ENCODE measurements around the gene JDP2.

The JDP2 gene

GRCh38 chr14:75426332-75427125, 1.3 kb upstream of the JDP2 start:
- H3K27ac ChIP-seq (ENCODE audit: insufficient read depth, low read length, poor library complexity, severe bottlenecking): no peak overlapping the region
- peak overlapping the region; percentile 61 for H3K4me3 ChIP-seq (ENCODE audit: insufficient read depth, low read depth, low read length, poor library complexity, severe bottlenecking)
- H3K36me3 ChIP-seq (ENCODE audit: control insufficient read depth, insufficient read depth, low read length): no peaks in the 10 kb centered on the region
- peaks cover 10% of the 10 kb centered on the region for H3K27me3 ChIP-seq (replicated peaks; ENCODE audit: control insufficient read depth, insufficient read depth, low read length, poor library complexity, severe bottlenecking)
- no peak for DNase-seq
- peaks cover 14% of the 10 kb centered on the region for H3K4me1 ChIP-seq (ENCODE audit: control insufficient read depth, insufficient read depth, low read length, poor library complexity, severe bottlenecking)
- H3K9me3 ChIP-seq (ENCODE audit: control insufficient read depth, low read length): no peaks in the 10 kb centered on the region

- Histone ChIP-seq H3K4me3 (ENCODE audit: insufficient read depth, low read depth, low read length, poor library complexity, severe bottlenecking) (peak overlapping the region; percentile 61), H3K27ac (ENCODE audit: insufficient read depth, low read length, poor library complexity, severe bottlenecking) (no peak overlapping the region), H3K36me3 (ENCODE audit: control insufficient read depth, insufficient read depth, low read length) (no peaks in the 10 kb centered on the region), H3K4me1 (ENCODE audit: control insufficient read depth, insufficient read depth, low read length, poor library complexity, severe bottlenecking) (peaks cover 14% of the 10 kb centered on the region), H3K9me3 (ENCODE audit: control insufficient read depth, low read length) (no peaks in the 10 kb centered on the region), H3K27me3 (replicated peaks; ENCODE audit: control insufficient read depth, insufficient read depth, low read length, poor library complexity, severe bottlenecking) (peaks cover 10% of the 10 kb centered on the region)
- no peak for DNase-seq
Measured at GRCh38 chr14:75427126-75427481, 718 bp upstream of the JDP2 start.

GRCh38 chr14:75428230-75429104, 645 bp downstream of the JDP2 start:
- H3K4me1 ChIP-seq (ENCODE audit: control insufficient read depth, insufficient read depth, low read length, poor library complexity, severe bottlenecking): peaks cover 14% of the 10 kb centered on the region
- peak overlapping the region; percentile 49 for H3K4me3 ChIP-seq (ENCODE audit: insufficient read depth, low read depth, low read length, poor library complexity, severe bottlenecking)
- no peak overlapping the region for H3K27ac ChIP-seq (ENCODE audit: insufficient read depth, low read length, poor library complexity, severe bottlenecking)
- no peaks in the 10 kb centered on the region for H3K36me3 ChIP-seq (ENCODE audit: control insufficient read depth, insufficient read depth, low read length)
- DNase-seq: no peak
- H3K9me3 ChIP-seq (ENCODE audit: control insufficient read depth, low read length): no peaks in the 10 kb centered on the region
- peaks cover 10% of the 10 kb centered on the region for H3K27me3 ChIP-seq (replicated peaks; ENCODE audit: control insufficient read depth, insufficient read depth, low read length, poor library complexity, severe bottlenecking)

- H3K4me3 ChIP-seq (ENCODE audit: insufficient read depth, low read depth, low read length, poor library complexity, severe bottlenecking): no peak overlapping the region
Measured at GRCh38 chr14:75429562-75429961, 1.7 kb downstream of the JDP2 start.

GRCh38 chr14:75430116-75430515, 2.3 kb downstream of the JDP2 start:
- Histone ChIP-seq H3K4me3 (ENCODE audit: insufficient read depth, low read depth, low read length, poor library complexity, severe bottlenecking) (no peak overlapping the region), H3K36me3 (ENCODE audit: control insufficient read depth, insufficient read depth, low read length) (no peaks in the 10 kb centered on the region), H3K27me3 (replicated peaks; ENCODE audit: control insufficient read depth, insufficient read depth, low read length, poor library complexity, severe bottlenecking) (peaks cover 10% of the 10 kb centered on the region), H3K27ac (ENCODE audit: insufficient read depth, low read length, poor library complexity, severe bottlenecking) (no peak overlapping the region), H3K9me3 (ENCODE audit: control insufficient read depth, low read length) (no peaks in the 10 kb centered on the region), H3K4me1 (ENCODE audit: control insufficient read depth, insufficient read depth, low read length, poor library complexity, severe bottlenecking) (peaks cover 14% of the 10 kb centered on the region)
- no peak for DNase-seq

More at GRCh38 chr14:75429562-75429961, 1.7 kb downstream of the JDP2 start:
- DNase-seq: no peak
- no peaks in the 10 kb centered on the region for H3K36me3 ChIP-seq (ENCODE audit: control insufficient read depth, insufficient read depth, low read length)
- H3K9me3 ChIP-seq (ENCODE audit: control insufficient read depth, low read length): no peaks in the 10 kb centered on the region
- peaks cover 14% of the 10 kb centered on the region for H3K4me1 ChIP-seq (ENCODE audit: control insufficient read depth, insufficient read depth, low read length, poor library complexity, severe bottlenecking)
- H3K27me3 ChIP-seq (replicated peaks; ENCODE audit: control insufficient read depth, insufficient read depth, low read length, poor library complexity, severe bottlenecking): peaks cover 10% of the 10 kb centered on the region
- no peak overlapping the region for H3K27ac ChIP-seq (ENCODE audit: insufficient read depth, low read length, poor library complexity, severe bottlenecking)

GRCh38 chr14:75430526-75430925, 2.7 kb downstream of the JDP2 start:
- H3K9me3 ChIP-seq (ENCODE audit: control insufficient read depth, low read length): no peaks in the 10 kb centered on the region
- no peaks in the 10 kb centered on the region for H3K36me3 ChIP-seq (ENCODE audit: control insufficient read depth, insufficient read depth, low read length)
- no peak overlapping the region for H3K27ac ChIP-seq (ENCODE audit: insufficient read depth, low read length, poor library complexity, severe bottlenecking)
- H3K27me3 ChIP-seq (replicated peaks; ENCODE audit: control insufficient read depth, insufficient read depth, low read length, poor library complexity, severe bottlenecking): peaks cover 10% of the 10 kb centered on the region
- peaks cover 14% of the 10 kb centered on the region for H3K4me1 ChIP-seq (ENCODE audit: control insufficient read depth, insufficient read depth, low read length, poor library complexity, severe bottlenecking)
- H3K4me3 ChIP-seq (ENCODE audit: insufficient read depth, low read depth, low read length, poor library complexity, severe bottlenecking): no peak overlapping the region
- DNase-seq: no peak

GRCh38 chr14:75430976-75431375, 3.2 kb downstream of the JDP2 start:
- DNase-seq: no peak
- H3K4me3 ChIP-seq (ENCODE audit: insufficient read depth, low read depth, low read length, poor library complexity, severe bottlenecking): no peak overlapping the region
- peaks cover 14% of the 10 kb centered on the region for H3K4me1 ChIP-seq (ENCODE audit: control insufficient read depth, insufficient read depth, low read length, poor library complexity, severe bottlenecking)
- peaks cover 10% of the 10 kb centered on the region for H3K27me3 ChIP-seq (replicated peaks; ENCODE audit: control insufficient read depth, insufficient read depth, low read length, poor library complexity, severe bottlenecking)
- H3K9me3 ChIP-seq (ENCODE audit: control insufficient read depth, low read length): no peaks in the 10 kb centered on the region
- no peaks in the 10 kb centered on the region for H3K36me3 ChIP-seq (ENCODE audit: control insufficient read depth, insufficient read depth, low read length)
- H3K27ac ChIP-seq (ENCODE audit: insufficient read depth, low read length, poor library complexity, severe bottlenecking): no peak overlapping the region

- Histone ChIP-seq H3K36me3 (ENCODE audit: control insufficient read depth, insufficient read depth, low read length) (no peaks in the 10 kb centered on the region), H3K27me3 (replicated peaks; ENCODE audit: control insufficient read depth, insufficient read depth, low read length, poor library complexity, severe bottlenecking) (peaks cover 7% of the 10 kb centered on the region), H3K27ac (ENCODE audit: insufficient read depth, low read length, poor library complexity, severe bottlenecking) (no peak overlapping the region), H3K4me1 (ENCODE audit: control insufficient read depth, insufficient read depth, low read length, poor library complexity, severe bottlenecking) (peaks cover 11% of the 10 kb centered on the region), H3K9me3 (ENCODE audit: control insufficient read depth, low read length) (no peaks in the 10 kb centered on the region), H3K4me3 (ENCODE audit: insufficient read depth, low read depth, low read length, poor library complexity, severe bottlenecking) (no peak overlapping the region)
- no peak for DNase-seq
Measured at GRCh38 chr14:75431827-75432226, 4.0 kb downstream of the JDP2 start.

GRCh38 chr14:75432411-75432810, 4.6 kb downstream of the JDP2 start:
- Histone ChIP-seq H3K27ac (ENCODE audit: insufficient read depth, low read length, poor library complexity, severe bottlenecking) (no peak overlapping the region), H3K4me1 (ENCODE audit: control insufficient read depth, insufficient read depth, low read length, poor library complexity, severe bottlenecking) (peaks cover 5% of the 10 kb centered on the region), H3K27me3 (replicated peaks; ENCODE audit: control insufficient read depth, insufficient read depth, low read length, poor library complexity, severe bottlenecking) (peaks cover 5% of the 10 kb centered on the region), H3K36me3 (ENCODE audit: control insufficient read depth, insufficient read depth, low read length) (no peaks in the 10 kb centered on the region), H3K4me3 (ENCODE audit: insufficient read depth, low read depth, low read length, poor library complexity, severe bottlenecking) (no peak overlapping the region), H3K9me3 (ENCODE audit: control insufficient read depth, low read length) (no peaks in the 10 kb centered on the region)
- no peak for DNase-seq

- Histone ChIP-seq H3K4me1 (ENCODE audit: control insufficient read depth, insufficient read depth, low read length, poor library complexity, severe bottlenecking) (no peaks in the 10 kb centered on the region), H3K36me3 (ENCODE audit: control insufficient read depth, insufficient read depth, low read length) (no peaks in the 10 kb centered on the region), H3K27ac (ENCODE audit: insufficient read depth, low read length, poor library complexity, severe bottlenecking) (no peak overlapping the region), H3K9me3 (ENCODE audit: control insufficient read depth, low read length) (no peaks in the 10 kb centered on the region), H3K27me3 (replicated peaks; ENCODE audit: control insufficient read depth, insufficient read depth, low read length, poor library complexity, severe bottlenecking) (peaks cover under 1% of the 10 kb centered on the region), H3K4me3 (ENCODE audit: insufficient read depth, low read depth, low read length, poor library complexity, severe bottlenecking) (no peak overlapping the region)
- no peak for DNase-seq
Measured at GRCh38 chr14:75433631-75434071, 5.8 kb downstream of the JDP2 start.
